ENCODE measurements around the gene PLXNC1. TPM values are rescaled to one million over a fixed set of nuclear protein-coding genes. Genes with fewer than 3 reads are reported as not detected.

Gene PLXNC1
- total RNA-seq, 6 experiments from 2014 or later, result 0.18 to 0.40 (median 0.22) TPM

DNA sequence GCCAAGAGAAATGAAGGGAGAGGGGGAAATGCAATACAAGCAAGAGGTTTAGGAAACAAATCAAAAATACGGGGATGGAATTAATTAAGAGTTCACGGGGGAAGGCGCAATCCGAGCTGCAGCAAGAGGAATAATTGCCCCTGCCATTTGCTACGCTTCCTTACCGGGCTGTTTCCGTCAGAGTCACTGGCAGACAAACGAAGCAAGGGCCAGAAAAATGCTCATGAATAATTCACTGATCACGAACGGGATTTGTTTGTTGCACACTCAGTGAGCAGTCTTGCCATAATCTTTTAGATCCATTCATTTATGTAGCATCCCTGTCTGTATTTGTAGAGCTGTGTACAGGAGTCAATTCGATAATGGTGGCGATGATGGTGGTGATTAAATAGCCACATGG lies 39.0 kb downstream of the PLXNC1 start:
- no peaks in the 10 kb centered on the region for H3K36me3 Mint-ChIP-seq (ENCODE audit: low read depth)
- H3K4me1 Mint-ChIP-seq (ENCODE audit: low read depth), result no peaks in the 10 kb centered on the region
- no peak for DNase-seq
- TF ChIP-seq, protein P1, sequence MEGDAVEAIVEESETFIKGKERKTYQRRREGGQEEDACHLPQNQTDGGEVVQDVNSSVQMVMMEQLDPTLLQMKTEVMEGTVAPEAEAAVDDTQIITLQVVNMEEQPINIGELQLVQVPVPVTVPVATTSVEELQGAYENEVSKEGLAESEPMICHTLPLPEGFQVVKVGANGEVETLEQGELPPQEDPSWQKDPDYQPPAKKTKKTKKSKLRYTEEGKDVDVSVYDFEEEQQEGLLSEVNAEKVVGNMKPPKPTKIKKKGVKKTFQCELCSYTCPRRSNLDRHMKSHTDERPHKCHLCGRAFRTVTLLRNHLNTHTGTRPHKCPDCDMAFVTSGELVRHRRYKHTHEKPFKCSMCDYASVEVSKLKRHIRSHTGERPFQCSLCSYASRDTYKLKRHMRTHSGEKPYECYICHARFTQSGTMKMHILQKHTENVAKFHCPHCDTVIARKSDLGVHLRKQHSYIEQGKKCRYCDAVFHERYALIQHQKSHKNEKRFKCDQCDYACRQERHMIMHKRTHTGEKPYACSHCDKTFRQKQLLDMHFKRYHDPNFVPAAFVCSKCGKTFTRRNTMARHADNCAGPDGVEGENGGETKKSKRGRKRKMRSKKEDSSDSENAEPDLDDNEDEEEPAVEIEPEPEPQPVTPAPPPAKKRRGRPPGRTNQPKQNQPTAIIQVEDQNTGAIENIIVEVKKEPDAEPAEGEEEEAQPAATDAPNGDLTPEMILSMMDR (IDR thresholded peaks at IDR 0.05), result no peak
- peaks cover 6% of the 10 kb centered on the region; the same call in 1 of the 2 replicates for H3K9me3 Mint-ChIP-seq
- H3K27me3 Mint-ChIP-seq (ENCODE audit: insufficient read depth), result peaks cover 22% of the 10 kb centered on the region
- no peak overlapping the region for H3K4me3 Mint-ChIP-seq
- H3K27ac Mint-ChIP-seq, result no peak overlapping the region

DNA sequence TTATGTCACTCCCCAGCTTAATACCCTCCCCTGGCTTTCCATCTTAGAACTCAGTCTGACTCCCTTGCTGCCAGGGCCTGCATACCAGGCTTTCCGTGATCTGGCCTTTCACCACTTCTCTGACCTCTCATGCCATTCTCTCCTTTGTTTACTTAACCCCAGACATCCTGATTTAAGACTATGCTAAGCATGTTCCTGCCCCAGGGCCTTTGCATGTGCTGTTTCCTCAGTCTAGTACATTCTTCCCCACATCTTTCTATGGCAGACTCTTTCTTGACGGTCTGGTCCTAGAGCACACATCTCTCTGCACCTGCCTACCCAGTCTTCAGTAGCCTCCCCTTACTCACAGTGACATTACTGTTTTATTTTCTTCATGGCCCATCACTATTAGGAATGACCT lies 42.2 kb downstream of the PLXNC1 start:
- H3K27ac Mint-ChIP-seq, result no peak overlapping the region
- H3K4me1 Mint-ChIP-seq (ENCODE audit: low read depth), result no peaks in the 10 kb centered on the region
- H3K27me3 Mint-ChIP-seq (ENCODE audit: insufficient read depth), result peaks cover 13% of the 10 kb centered on the region
- TF ChIP-seq, protein P1 (IDR thresholded peaks at IDR 0.05), result no peak
- no peak for DNase-seq
- no peaks in the 10 kb centered on the region for H3K36me3 Mint-ChIP-seq (ENCODE audit: low read depth)
- peaks cover 13% of the 10 kb centered on the region for H3K9me3 Mint-ChIP-seq
- no peak overlapping the region for H3K4me3 Mint-ChIP-seq

DNA sequence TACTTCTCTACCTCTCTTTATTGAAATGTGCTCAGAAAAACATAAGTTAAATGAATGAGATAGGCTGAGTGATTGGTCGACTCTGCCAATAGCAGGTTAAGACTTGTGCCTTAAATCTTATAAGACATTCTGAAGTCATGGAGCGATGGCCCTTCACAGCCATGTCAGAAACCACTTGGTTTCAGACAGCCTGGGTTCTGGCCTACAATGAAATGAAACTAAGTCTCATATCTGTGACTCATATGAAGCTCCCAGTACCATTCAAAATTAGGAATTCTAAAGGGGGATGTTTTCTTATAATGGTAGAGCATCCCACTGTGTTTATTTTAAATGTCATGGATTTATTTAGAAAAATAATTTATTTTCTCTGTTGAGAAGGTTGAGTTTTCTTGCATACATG lies 42.6 kb downstream of the PLXNC1 start:
- TF ChIP-seq, protein P1 (IDR thresholded peaks at IDR 0.05), result no peak
- peaks cover 13% of the 10 kb centered on the region for H3K9me3 Mint-ChIP-seq
- H3K27me3 Mint-ChIP-seq (ENCODE audit: insufficient read depth), result peaks cover 13% of the 10 kb centered on the region
- H3K4me1 Mint-ChIP-seq (ENCODE audit: low read depth), result no peaks in the 10 kb centered on the region
- no peak for DNase-seq
- no peak overlapping the region for H3K4me3 Mint-ChIP-seq
- no peak overlapping the region for H3K27ac Mint-ChIP-seq
- H3K36me3 Mint-ChIP-seq (ENCODE audit: low read depth), result no peaks in the 10 kb centered on the region

DNA sequence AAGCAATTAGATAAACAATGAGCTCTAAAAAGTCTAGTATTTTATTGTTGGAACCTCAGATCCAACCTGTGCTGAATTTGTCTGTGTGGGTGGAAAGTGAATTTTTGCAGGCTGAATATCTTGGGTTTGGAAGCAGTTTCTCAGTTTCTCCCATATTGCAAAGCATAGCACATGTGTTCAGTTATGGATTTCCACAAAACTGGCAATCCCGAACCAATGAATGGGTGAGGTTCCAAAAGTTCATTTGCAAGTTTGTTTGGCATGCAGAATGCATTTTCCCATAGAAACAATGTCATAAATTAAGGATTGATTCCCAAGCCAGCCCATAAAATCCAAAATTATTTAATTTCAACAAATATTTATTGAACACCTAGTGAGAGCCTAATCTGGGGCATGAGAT lies 43.4 kb downstream of the PLXNC1 start:
- DNase-seq, result no peak
- no peaks in the 10 kb centered on the region for H3K4me1 Mint-ChIP-seq (ENCODE audit: low read depth)
- H3K36me3 Mint-ChIP-seq (ENCODE audit: low read depth), result no peaks in the 10 kb centered on the region
- peaks cover 19% of the 10 kb centered on the region for H3K27me3 Mint-ChIP-seq (ENCODE audit: insufficient read depth)
- TF ChIP-seq, protein P1 (IDR thresholded peaks at IDR 0.05), result no peak
- no peak overlapping the region for H3K4me3 Mint-ChIP-seq
- no peak overlapping the region for H3K27ac Mint-ChIP-seq
- H3K9me3 Mint-ChIP-seq, result peaks cover 13% of the 10 kb centered on the region

DNA sequence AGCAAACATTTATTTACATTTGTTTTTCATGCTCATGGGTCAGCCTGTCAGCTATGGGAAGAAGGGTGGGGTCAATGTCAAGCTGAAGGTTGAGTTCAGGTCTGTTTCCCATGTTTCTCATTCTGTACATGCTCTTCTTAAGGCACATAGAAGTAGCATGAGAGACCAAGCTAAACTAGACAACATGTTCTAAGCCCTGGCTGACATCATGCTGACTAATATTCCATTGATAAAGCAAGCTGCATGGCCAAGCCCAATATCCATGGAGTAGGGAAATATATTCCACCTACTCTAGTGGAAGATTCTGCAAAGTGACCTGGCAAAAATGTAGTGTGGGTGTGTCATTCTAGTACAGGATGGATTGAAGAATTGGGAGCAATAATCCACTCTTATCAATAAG lies 44.1 kb downstream of the PLXNC1 start:
- Mint-ChIP-seq H3K4me1 (ENCODE audit: low read depth) (no peaks in the 10 kb centered on the region), H3K4me3 (no peak overlapping the region), H3K36me3 (ENCODE audit: low read depth) (no peaks in the 10 kb centered on the region), H3K9me3 (peaks cover 13% of the 10 kb centered on the region), H3K27ac (no peak overlapping the region), H3K27me3 (ENCODE audit: insufficient read depth) (peaks cover 19% of the 10 kb centered on the region)
- TF ChIP-seq, protein P1 (IDR thresholded peaks at IDR 0.05), result no peak
- no peak for DNase-seq

DNA sequence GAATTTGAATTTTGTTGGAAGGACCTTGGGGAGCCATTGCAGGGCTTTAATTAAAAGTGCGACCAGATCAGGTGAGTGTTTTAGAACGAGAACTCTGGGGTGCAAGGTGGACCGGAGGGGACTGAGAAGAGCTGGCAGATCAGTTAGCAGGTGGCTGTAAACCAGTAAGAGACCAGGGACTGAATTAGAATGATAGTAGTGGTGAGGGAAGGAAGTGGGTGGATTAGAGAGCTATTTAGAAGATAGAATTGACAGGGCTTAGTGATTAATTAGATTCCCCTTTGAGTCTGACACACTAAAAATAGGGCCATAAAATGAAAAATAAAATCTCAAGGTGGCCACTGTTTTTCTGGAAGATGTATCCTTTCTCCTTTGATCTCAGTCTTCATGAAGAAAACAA lies 44.8 kb downstream of the PLXNC1 start:
- Mint-ChIP-seq H3K27ac (no peak overlapping the region), H3K4me1 (ENCODE audit: low read depth) (no peaks in the 10 kb centered on the region), H3K36me3 (ENCODE audit: low read depth) (no peaks in the 10 kb centered on the region), H3K9me3 (peaks cover 13% of the 10 kb centered on the region), H3K4me3 (no peak overlapping the region), H3K27me3 (ENCODE audit: insufficient read depth) (peaks cover 19% of the 10 kb centered on the region)
- TF ChIP-seq, protein P1 (IDR thresholded peaks at IDR 0.05), result no peak
- DNase-seq, result no peak
